HG03060 (cell line): Measurements from ENCODE around the gene EIF2B5.

Experiments
- ATAC-seq: cut with Tn5 transposase; IDR thresholded peaks from one replicate; pipeline ENCODE4 v1.9.1; 2021; ENCODE audit warnings: low read depth, moderate number of reproducible peaks; ENCODE audit not compliant: unreplicated experiment

EIF2B5 gene

DNA sequence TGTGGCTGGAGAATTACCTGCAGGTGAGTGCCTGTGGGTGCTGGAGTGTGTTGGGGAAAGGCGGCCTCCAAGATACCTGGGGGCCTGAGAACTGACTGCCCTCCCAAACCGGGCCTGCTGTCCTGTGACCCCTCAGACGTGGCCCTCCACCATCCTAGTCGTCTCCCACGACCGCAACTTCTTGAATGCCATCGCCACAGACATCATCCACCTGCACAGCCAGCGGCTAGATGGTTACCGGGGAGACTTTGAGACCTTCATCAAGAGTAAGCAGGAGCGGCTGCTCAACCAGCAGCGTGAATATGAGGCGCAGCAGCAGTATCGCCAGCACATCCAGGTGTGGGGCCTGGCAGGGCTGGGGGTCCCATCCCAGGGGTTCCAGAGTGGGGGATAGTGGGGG is 54.3 kb downstream of the EIF2B5 start:
- no peak for ATAC-seq

DNA sequence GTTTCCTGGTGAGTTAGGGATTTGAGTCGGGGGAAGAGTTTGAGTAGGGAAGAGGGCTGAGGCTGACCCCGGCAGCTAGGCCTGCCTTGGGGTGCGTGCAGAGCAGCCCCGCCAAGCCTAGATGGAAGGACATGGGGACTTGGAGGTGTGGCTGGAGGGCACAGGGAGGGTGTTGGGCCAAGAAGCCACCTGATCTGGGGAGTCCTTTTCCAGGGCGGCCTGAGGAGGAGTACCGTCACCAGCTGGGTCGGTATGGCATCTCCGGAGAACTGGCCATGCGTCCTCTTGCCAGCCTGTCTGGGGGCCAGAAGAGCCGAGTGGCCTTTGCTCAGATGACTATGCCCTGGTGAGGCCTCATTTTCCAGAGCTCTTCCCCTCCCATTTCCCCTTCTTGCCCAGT is 57.7 kb downstream of the EIF2B5 start:
- no peak for ATAC-seq

DNA sequence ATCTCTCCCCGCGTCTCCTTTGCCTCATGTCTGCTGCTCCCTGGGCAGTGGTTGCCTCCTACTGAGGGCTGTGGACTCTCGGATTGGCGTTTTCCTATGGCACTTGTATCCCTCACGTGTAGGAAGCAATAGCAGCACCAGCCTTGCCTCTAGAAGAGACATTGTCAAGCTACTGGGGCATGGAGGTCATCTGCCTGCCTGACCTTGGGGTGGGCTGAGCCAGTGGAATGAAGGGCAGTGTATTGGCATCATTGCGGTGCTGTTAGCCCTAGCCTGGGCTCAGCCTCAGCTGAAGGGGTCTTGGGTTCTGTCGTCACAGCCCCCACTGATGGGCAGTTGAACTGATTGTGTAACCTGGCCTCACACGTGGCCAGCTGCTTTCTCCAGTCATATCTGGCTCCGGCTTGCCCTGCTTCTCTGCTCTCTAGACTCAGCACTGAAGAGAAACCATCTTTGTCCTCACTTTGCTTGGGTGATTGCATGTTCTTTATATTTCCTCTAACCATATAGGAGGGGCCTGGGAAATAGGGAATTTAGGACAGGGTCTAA is 58.9 kb downstream of the EIF2B5 start:
- no peak for ATAC-seq
